Panc1 (cell line): ENCODE results near the gene CRKL. TPM values are rescaled to one million over a fixed set of nuclear protein-coding genes. Genes with fewer than 3 reads are reported as not detected.

Experiments
- ATAC-seq: fragments of 200-7000 bp; cut with Tn5 transposase; 2 replicates; pipeline ENCODE4 v1.9.1; 2020; ENCODE audit warnings: mild to moderate bottlenecking, moderate library complexity
- BruUV-seq: library from RNA; stranded (reverse); fragments of 400-500 nt; replicated peaks from 2 replicates; lab custom pipeline; 2021; lab: Mats Ljungman, UMichigan
- CTCF ChIA-PET: fragments of 300-600 bp; sonication (Branson Sonifier 250); formaldehyde crosslinking; loops from one replicate; lab custom pipeline; 2022; ENCODE audit warnings: antibody characterized with exemption; lab: Charles Lee
- POLR2A ChIA-PET: fragments of 300-600 bp; sonication (Branson Sonifier 250); formaldehyde crosslinking; loops from one replicate; lab custom pipeline; 2022; ENCODE audit warnings: antibody characterized with exemption; lab: Charles Lee
- DNase-seq: peaks from one replicate; pipeline ENCODE4 v3.0.0-alpha.2; 2010; ENCODE audit warnings: low read depth, low spot score
- H3K27ac ChIP-seq: 2 replicates; pipeline ENCODE4 v1.5.1; 2011; ENCODE audit warnings: mild to moderate bottlenecking, low read length, inconsistent platforms
- H3K27me3 ChIP-seq: fragments of 200-500 bp; sonication (Bioruptor generic); 2 replicates; pipeline ENCODE4 v1.6.0; 2014; ENCODE audit warnings: low read length, inconsistent platforms; ENCODE audit not compliant: control insufficient read depth, insufficient read depth
- H3K36me3 ChIP-seq: fragments of 200-500 bp; sonication (Bioruptor generic); 2 replicates; pipeline ENCODE4 v1.5.1; 2014; ENCODE audit warnings: inconsistent platforms, mild to moderate bottlenecking, low read length, moderate library complexity; ENCODE audit not compliant: control insufficient read depth, insufficient read depth
- H3K4me1 ChIP-seq: 2 replicates; pipeline ENCODE4 v1.5.1; 2011; ENCODE audit warnings: inconsistent platforms, mild to moderate bottlenecking, low read length, moderate library complexity; ENCODE audit not compliant: control insufficient read depth, insufficient read depth
- H3K4me3 ChIP-seq, 2 experiments: 2 replicates each; pipeline ENCODE4 v1.5.1; 2011 to 2012; ENCODE audit warnings: low read depth in 2 of 2, low read length in 2 of 2, mild to moderate bottlenecking in 2 of 2, inconsistent platforms in 1 of 2, moderate library complexity in 1 of 2
- H3K9me3 ChIP-seq: fragments of 200-500 bp; sonication (Bioruptor generic); 2 replicates; pipeline ENCODE4 v1.5.1; 2014; ENCODE audit warnings: low read depth, mild to moderate bottlenecking, inconsistent platforms, low read length, moderate library complexity; ENCODE audit not compliant: control insufficient read depth, insufficient read depth
- POLR2AphosphoS5 ChIP-seq: IDR thresholded peaks from 2 replicates; pipeline ENCODE4 v1.6.1; 2012; ENCODE audit warnings: mild to moderate bottlenecking, low read depth, low read length, moderate library complexity
- SIN3A ChIP-seq: IDR thresholded peaks from 2 replicates; pipeline ENCODE4 v1.6.1; 2012; ENCODE audit warnings: low read depth, mild to moderate bottlenecking, low read length, moderate library complexity, borderline replicate concordance; ENCODE audit not compliant: insufficient read depth
- TCF7L2 ChIP-seq: IDR thresholded peaks from 2 replicates; pipeline ENCODE4 v1.6.1; 2011; ENCODE audit warnings: mild to moderate bottlenecking, low read depth, low read length, inconsistent platforms
- in situ Hi-C: cut with HindIII; loops from 2 replicates; pipeline ENCODE4 v1.10.0; 2016; ENCODE audit warnings: low sequenced_read_pairs, low pct_unique_long_range_greater_than_20kb
- intact Hi-C: fragments of 100-400 bp; cut with micrococcal nuclease; formaldehyde crosslinking; loops from one replicate; pipeline ENCODE4 v1.10.0; 2022; ENCODE audit not compliant: unreplicated experiment
- total RNA-seq: library from RNA; stranded (reverse); gene quantifications from one replicate; pipeline ENCODE4 v1.2.1, GENCODE V29; 2021; ENCODE audit not compliant: unreplicated experiment
- TF ChIP-seq, protein P1 (sequence below), 2 experiments: IDR thresholded peaks; 2 replicates each; pipeline ENCODE4 v1.6.1; 2011 to 2012; ENCODE audit warnings: low read depth in 2 of 2, control low read depth in 1 of 2, low read length in 1 of 2, mild to moderate bottlenecking in 1 of 2, moderate library complexity in 1 of 2; ENCODE audit not compliant: insufficient read depth in 1 of 2
- TF ChIP-seq, protein P2 (sequence below): fragments of 450-650 bp; IDR thresholded peaks from 2 replicates; pipeline ENCODE4 v1.5.1; 2017; ENCODE audit warnings: mild to moderate bottlenecking

Gene CRKL
- total RNA-seq, 1 experiment from 2014 or later, result 59.4 TPM

DNA sequence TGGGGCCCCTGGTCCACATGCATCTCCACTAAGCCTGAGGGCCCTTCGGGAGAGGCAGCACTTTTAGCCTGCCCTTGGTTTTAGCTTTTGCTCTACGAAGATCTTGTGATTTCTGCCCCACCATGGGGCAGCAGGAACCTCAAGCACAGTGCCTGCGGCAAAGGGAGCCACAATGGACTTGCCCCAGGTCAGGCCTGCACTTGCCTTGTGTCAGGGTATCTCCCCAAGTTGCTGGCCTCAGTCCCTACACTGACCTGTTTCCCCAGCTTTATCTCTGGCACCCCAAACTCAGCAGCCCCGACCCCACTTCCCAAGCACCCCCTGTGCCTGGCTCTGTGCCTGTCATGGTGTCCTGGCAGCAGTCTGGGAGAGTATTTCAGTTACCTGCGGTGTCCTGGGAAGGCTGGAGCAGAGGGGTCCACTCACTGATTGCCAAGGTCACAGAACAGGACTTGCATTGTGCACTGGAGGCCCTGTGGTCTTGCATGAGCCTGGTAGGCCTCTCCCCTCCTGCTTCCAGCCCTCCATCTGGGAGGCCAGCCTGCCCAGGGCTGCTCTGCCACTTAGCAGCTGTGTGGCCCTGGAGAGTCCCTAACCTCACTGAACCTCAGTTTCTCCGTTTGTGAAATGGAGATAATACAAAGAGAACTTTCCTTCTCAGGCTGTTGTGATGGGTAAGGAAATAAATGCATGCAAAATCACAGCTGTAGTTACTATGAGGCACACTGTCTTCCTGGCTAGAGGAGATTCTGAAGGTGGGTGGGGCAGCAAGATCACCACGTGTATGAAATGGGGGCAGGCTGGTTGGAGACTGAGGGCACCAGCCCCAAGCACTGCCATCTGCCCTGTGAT, 46.2 kb downstream of the CRKL start:
- no peak for ATAC-seq
- no peak overlapping the region for H3K4me3 ChIP-seq
- in situ Hi-C loops (no loop called here), intact Hi-C loops (no loop called here)
- TF ChIP-seq TCF7L2 (no peak), SIN3A (no peak), POLR2AphosphoS5 (no peak)
- TF ChIP-seq, protein P1, sequence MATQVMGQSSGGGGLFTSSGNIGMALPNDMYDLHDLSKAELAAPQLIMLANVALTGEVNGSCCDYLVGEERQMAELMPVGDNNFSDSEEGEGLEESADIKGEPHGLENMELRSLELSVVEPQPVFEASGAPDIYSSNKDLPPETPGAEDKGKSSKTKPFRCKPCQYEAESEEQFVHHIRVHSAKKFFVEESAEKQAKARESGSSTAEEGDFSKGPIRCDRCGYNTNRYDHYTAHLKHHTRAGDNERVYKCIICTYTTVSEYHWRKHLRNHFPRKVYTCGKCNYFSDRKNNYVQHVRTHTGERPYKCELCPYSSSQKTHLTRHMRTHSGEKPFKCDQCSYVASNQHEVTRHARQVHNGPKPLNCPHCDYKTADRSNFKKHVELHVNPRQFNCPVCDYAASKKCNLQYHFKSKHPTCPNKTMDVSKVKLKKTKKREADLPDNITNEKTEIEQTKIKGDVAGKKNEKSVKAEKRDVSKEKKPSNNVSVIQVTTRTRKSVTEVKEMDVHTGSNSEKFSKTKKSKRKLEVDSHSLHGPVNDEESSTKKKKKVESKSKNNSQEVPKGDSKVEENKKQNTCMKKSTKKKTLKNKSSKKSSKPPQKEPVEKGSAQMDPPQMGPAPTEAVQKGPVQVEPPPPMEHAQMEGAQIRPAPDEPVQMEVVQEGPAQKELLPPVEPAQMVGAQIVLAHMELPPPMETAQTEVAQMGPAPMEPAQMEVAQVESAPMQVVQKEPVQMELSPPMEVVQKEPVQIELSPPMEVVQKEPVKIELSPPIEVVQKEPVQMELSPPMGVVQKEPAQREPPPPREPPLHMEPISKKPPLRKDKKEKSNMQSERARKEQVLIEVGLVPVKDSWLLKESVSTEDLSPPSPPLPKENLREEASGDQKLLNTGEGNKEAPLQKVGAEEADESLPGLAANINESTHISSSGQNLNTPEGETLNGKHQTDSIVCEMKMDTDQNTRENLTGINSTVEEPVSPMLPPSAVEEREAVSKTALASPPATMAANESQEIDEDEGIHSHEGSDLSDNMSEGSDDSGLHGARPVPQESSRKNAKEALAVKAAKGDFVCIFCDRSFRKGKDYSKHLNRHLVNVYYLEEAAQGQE (IDR thresholded peaks at IDR 0.05; ENCODE audit: insufficient read depth in 1 of 2, low read depth in 2 of 2, low read length in 1 of 2), result no peak
- TF ChIP-seq, protein P2, sequence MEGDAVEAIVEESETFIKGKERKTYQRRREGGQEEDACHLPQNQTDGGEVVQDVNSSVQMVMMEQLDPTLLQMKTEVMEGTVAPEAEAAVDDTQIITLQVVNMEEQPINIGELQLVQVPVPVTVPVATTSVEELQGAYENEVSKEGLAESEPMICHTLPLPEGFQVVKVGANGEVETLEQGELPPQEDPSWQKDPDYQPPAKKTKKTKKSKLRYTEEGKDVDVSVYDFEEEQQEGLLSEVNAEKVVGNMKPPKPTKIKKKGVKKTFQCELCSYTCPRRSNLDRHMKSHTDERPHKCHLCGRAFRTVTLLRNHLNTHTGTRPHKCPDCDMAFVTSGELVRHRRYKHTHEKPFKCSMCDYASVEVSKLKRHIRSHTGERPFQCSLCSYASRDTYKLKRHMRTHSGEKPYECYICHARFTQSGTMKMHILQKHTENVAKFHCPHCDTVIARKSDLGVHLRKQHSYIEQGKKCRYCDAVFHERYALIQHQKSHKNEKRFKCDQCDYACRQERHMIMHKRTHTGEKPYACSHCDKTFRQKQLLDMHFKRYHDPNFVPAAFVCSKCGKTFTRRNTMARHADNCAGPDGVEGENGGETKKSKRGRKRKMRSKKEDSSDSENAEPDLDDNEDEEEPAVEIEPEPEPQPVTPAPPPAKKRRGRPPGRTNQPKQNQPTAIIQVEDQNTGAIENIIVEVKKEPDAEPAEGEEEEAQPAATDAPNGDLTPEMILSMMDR, result no peak
- H3K9me3 ChIP-seq, result no peaks in the 10 kb centered on the region
- H3K4me1 ChIP-seq, result peaks cover 4% of the 10 kb centered on the region
- CTCF ChIA-PET, result no interaction called here
- BruUV-seq, result no TSS peak
- no peaks in the 10 kb centered on the region for H3K27me3 ChIP-seq
- no peak for DNase-seq
- H3K27ac ChIP-seq, result no peak overlapping the region
- POLR2A ChIA-PET, result no interaction called here
- no peaks in the 10 kb centered on the region for H3K36me3 ChIP-seq

DNA sequence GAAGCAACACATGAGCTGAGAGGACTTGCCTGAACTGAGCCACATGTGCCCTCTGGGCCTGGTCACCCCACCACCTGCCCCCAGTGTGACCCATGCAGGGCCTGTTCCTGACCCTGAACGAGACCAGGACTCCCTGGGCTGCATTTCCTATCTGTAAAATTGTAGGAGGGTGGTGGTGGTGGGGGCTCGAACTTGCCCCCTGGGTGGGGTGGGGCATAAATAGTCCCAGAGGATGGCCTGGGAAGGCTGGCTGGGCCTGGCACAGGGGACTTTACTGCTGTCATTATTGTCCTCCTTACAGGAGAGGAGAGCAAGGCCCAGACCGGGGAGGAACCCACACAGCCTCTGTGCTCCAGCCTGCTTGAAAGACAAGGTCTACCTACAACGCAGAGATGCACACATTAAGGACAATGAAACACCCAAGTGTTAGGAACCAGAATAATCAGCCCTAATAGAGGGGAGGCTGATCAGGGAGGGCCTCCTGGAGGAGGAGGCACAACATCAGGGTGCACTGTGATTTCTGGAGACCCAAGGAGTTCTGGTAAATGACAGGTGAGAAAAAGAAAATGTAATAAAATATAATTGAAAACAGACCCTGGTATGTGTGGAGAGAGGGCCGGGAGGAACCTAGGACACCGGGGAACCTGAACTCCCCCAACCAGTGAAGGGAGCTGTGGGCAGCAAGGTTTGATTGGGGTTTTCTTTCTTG, 47.0 kb downstream of the CRKL start:
- Histone ChIP-seq H3K27me3 (no peaks in the 10 kb centered on the region), H3K4me3 (peak overlapping the region in 1 of 2 experiments; percentile 22; a peak in 1 of 4 replicates), H3K4me1 (peaks cover 3% of the 10 kb centered on the region; the same call in 1 of the 2 replicates), H3K27ac (no peak overlapping the region), H3K9me3 (no peaks in the 10 kb centered on the region), H3K36me3 (no peaks in the 10 kb centered on the region)
- ChIA-PET CTCF (no interaction called here), POLR2A (no interaction called here)
- DNase-seq (no peak), ATAC-seq (no peak)
- intact Hi-C loops (no loop called here), in situ Hi-C loops (no loop called here)
- BruUV-seq, result no TSS peak
- TF ChIP-seq POLR2AphosphoS5, result no peak
- TF ChIP-seq SIN3A, result no peak
- TF ChIP-seq, protein P2, result no peak
- TF ChIP-seq, protein P1 (IDR thresholded peaks at IDR 0.05; ENCODE audit: insufficient read depth in 1 of 2, low read depth in 2 of 2, low read length in 1 of 2), result no peak
- TF ChIP-seq TCF7L2, result no peak
